HCT116 (cell line): ENCODE measurements around the gene ARHGAP27. TPM values are rescaled to one million over a fixed set of nuclear protein-coding genes. Genes with fewer than 3 reads are reported as not detected.

Source experiments
- ATAC-seq: fragments of 200-7000 bp; cut with Tn5 transposase; 2 replicates; pipeline ENCODE4 v1.9.1; 2020; ENCODE audit warnings: mild to moderate bottlenecking, moderate library complexity
- BruUV-seq: library from RNA; stranded (reverse); fragments of 400-500 nt; replicated peaks from 2 replicates; lab custom pipeline; 2021; lab: Mats Ljungman, UMichigan
- CTCF ChIA-PET: fragments of 300-600 bp; sonication (Branson Sonifier 250); formaldehyde crosslinking; loops from one replicate; lab custom pipeline; 2021; ENCODE audit warnings: antibody characterized with exemption; lab: Charles Lee
- POLR2A ChIA-PET: fragments of 300-600, 350-600 bp; sonication (Branson Sonifier 250); formaldehyde crosslinking; loops from one replicate; lab custom pipeline; 2021; ENCODE audit warnings: antibody characterized with exemption; lab: Charles Lee
- RAD21 ChIA-PET, 2 experiments: fragments of 300-600 bp; sonication (Branson Sonifier 250); formaldehyde crosslinking; loops; one replicate each; lab custom pipeline; 2023; ENCODE audit warnings: low total read pairs in 2 of 2; ENCODE audit not compliant: uncharacterized antibody in 2 of 2, unreplicated experiment in 2 of 2, low non-redundant PET in 1 of 2; lab: Charles Lee
- DNase-seq: peaks from one replicate; pipeline ENCODE4 v3.0.0-alpha.2; 2010; ENCODE audit warnings: low read depth, low spot score
- H2AFZ ChIP-seq: fragments of 200-600 bp; shearing (Covaris generic), sonication (generic); 2 replicates; pipeline ENCODE4 v1.6.1; 2017; ENCODE audit warnings: low read depth, mixed run types, mixed read lengths, antibody characterized with exemption, low read length; ENCODE audit not compliant: poor library complexity, severe bottlenecking
- H3K27ac ChIP-seq: 2 replicates; pipeline ENCODE4 v1.5.1; 2012; ENCODE audit warnings: low read depth, low read length
- H3K27me3 ChIP-seq: fragments of 200-600 bp; sonication (generic); 2 replicates; pipeline ENCODE4 v1.6.1; 2016; ENCODE audit warnings: mixed run types, low read length, mixed read lengths; ENCODE audit not compliant: insufficient read depth
- H3K36me3 ChIP-seq, 2 experiments: fragments of 200-500 bp in 1 of 2; fragments of 200-600 bp in 1 of 2; sonication (Bioruptor generic) in 1 of 2; sonication (generic) in 1 of 2; 2 replicates each; pipeline versions ENCODE4 v1.5.1 to v1.6.1; 2014 to 2016; ENCODE audit warnings: low read length in 2 of 2, inconsistent platforms in 1 of 2, mixed read lengths in 1 of 2, mixed run types in 1 of 2; ENCODE audit not compliant: insufficient read depth in 2 of 2, control insufficient read depth in 1 of 2
- H3K4me1 ChIP-seq, 2 experiments: fragments of 200-600 bp in 1 of 2; sonication (generic) in 1 of 2; 2 replicates each; pipeline versions ENCODE4 v1.5.1 to v1.6.1; 2012 to 2017; ENCODE audit warnings: low read length in 2 of 2, inconsistent platforms in 1 of 2, mild to moderate bottlenecking in 1 of 2, mixed read lengths in 1 of 2, mixed run types in 1 of 2, moderate library complexity in 1 of 2; ENCODE audit not compliant: insufficient read depth in 2 of 2, control insufficient read depth in 1 of 2
- H3K4me2 ChIP-seq: fragments of 200-600 bp; sonication (generic); 2 replicates; pipeline ENCODE4 v1.6.1; 2017; ENCODE audit warnings: mixed run types, low read length, mixed read lengths
- H3K4me3 ChIP-seq, 2 experiments: fragments of 200-600 bp in 1 of 2; sonication (generic) in 1 of 2; replicated peaks in 1 of 2; 2 replicates each; pipeline ENCODE4 v1.5.1; 2011 to 2016; ENCODE audit warnings: low read length in 2 of 2, control low read depth in 1 of 2, low read depth in 1 of 2, mild to moderate bottlenecking in 1 of 2, mixed read lengths in 1 of 2, mixed run types in 1 of 2
- H3K79me2 ChIP-seq: fragments of 200-600 bp; sonication (generic); 2 replicates; pipeline ENCODE4 v1.6.1; 2017; ENCODE audit warnings: mild to moderate bottlenecking, mixed run types, low read length, moderate library complexity, mixed read lengths; ENCODE audit not compliant: insufficient read depth
- H3K9ac ChIP-seq: fragments of 200-600 bp; sonication (generic); 2 replicates; pipeline ENCODE4 v1.6.1; 2016; ENCODE audit warnings: low read length, mixed read lengths
- H3K9me2 ChIP-seq: fragments of 200-600 bp; sonication (generic), shearing (Covaris generic); 2 replicates; pipeline ENCODE4 v1.6.1; 2017; ENCODE audit warnings: mixed run types, mild to moderate bottlenecking, moderate library complexity; ENCODE audit not compliant: insufficient read depth
- H3K9me3 ChIP-seq, 2 experiments: fragments of 200-500 bp in 1 of 2; fragments of 200-600 bp in 1 of 2; sonication (Bioruptor generic) in 1 of 2; sonication (generic) in 1 of 2; 2 replicates each; pipeline ENCODE4 v1.6.1; 2014 to 2017; ENCODE audit warnings: low read length in 2 of 2, mixed read lengths in 2 of 2, inconsistent platforms in 1 of 2, low read depth in 1 of 2, mild to moderate bottlenecking in 1 of 2, mixed run types in 1 of 2, moderate library complexity in 1 of 2; ENCODE audit not compliant: control insufficient read depth in 1 of 2, insufficient read depth in 1 of 2
- H4K20me1 ChIP-seq: fragments of 200-600 bp; sonication (generic), shearing (Covaris generic); 2 replicates; pipeline ENCODE4 v1.6.1; 2017; ENCODE audit warnings: mixed run types, mild to moderate bottlenecking, moderate library complexity; ENCODE audit not compliant: insufficient read depth
- ATF3 ChIP-seq: IDR thresholded peaks from 2 replicates; pipeline ENCODE4 v1.6.1; 2012
- CBX3 ChIP-seq: IDR thresholded peaks from 2 replicates; pipeline ENCODE4 v1.6.1; 2012; ENCODE audit warnings: low read depth
- FOSL1 ChIP-seq: IDR thresholded peaks from 2 replicates; pipeline ENCODE4 v1.6.1; 2012; ENCODE audit warnings: low read depth
- MAX ChIP-seq: IDR thresholded peaks from 2 replicates; pipeline ENCODE4 v1.6.1; 2012
- SP1 ChIP-seq: IDR thresholded peaks from 2 replicates; pipeline ENCODE4 v1.6.1; 2012; ENCODE audit warnings: low read depth
- YY1 ChIP-seq: IDR thresholded peaks from 2 replicates; pipeline ENCODE4 v1.6.1; 2011; ENCODE audit warnings: low read length, low read depth, moderate library complexity, mild to moderate bottlenecking; ENCODE audit not compliant: insufficient replicate concordance; ENCODE audit errors: extremely low read depth
- intact Hi-C: fragments of 100-400 bp; cut with micrococcal nuclease; formaldehyde crosslinking; loops from 2 replicates; pipeline ENCODE4 v1.10.0; 2022
- total RNA-seq: library from RNA; stranded (reverse); gene quantifications from one replicate; pipeline ENCODE4 v1.2.1, GENCODE V29; 2021; ENCODE audit not compliant: unreplicated experiment

Gene ARHGAP27
- total RNA-seq, 1 experiment from 2014 or later: 46.7 TPM

GRCh38 chr17:45351831-45352230, 80.8 kb downstream of the ARHGAP27 start:
- POLR2A ChIA-PET: no interaction called here
- no peak for TF ChIP-seq SP1
- no peak for TF ChIP-seq MAX
- no peak for TF ChIP-seq YY1
- TF ChIP-seq FOSL1: no peak
- no peak for TF ChIP-seq CBX3

GRCh38 chr17:45347444-45347843, 85.2 kb downstream of the ARHGAP27 start:
- H3K27ac ChIP-seq: no peak overlapping the region
- no peaks in the 10 kb centered on the region for H3K9me2 ChIP-seq
- TF ChIP-seq YY1 (no peak), ATF3 (no peak)
- BruUV-seq: no TSS peak
- ATAC-seq: no peak
- no peak overlapping the region for H3K4me2 ChIP-seq
- intact Hi-C loops: no loop called here
- no peak overlapping the region for H2AFZ ChIP-seq
- CTCF ChIA-PET: no interaction called here
- H3K9me3 ChIP-seq: no peaks in the 10 kb centered on the region
- H3K4me3 ChIP-seq: no peak overlapping the region
- no peaks in the 10 kb centered on the region for H3K36me3 ChIP-seq
- no peak overlapping the region for H3K9ac ChIP-seq
- H3K79me2 ChIP-seq: no peaks in the 10 kb centered on the region
- RAD21 ChIA-PET: no interaction called here
- no peaks in the 10 kb centered on the region for H3K27me3 ChIP-seq
- POLR2A ChIA-PET: no interaction called here
- no peak for DNase-seq
- H3K4me1 ChIP-seq: peaks cover 2 to 3% of the 10 kb centered on the region in 2 experiments; a peak in 3 of 4 replicates
- no peaks in the 10 kb centered on the region for H4K20me1 ChIP-seq

More at GRCh38 chr17:45351831-45352230, 80.8 kb downstream of the ARHGAP27 start:
- no peaks in the 10 kb centered on the region for H3K79me2 ChIP-seq
- H3K36me3 ChIP-seq: no peaks in the 10 kb centered on the region
- ChIA-PET RAD21 (no interaction called here), CTCF (no interaction called here)
- no peak overlapping the region for H3K27ac ChIP-seq
- H3K4me3 ChIP-seq: no peak overlapping the region
- ATAC-seq: no peak
- H3K9me2 ChIP-seq: no peaks in the 10 kb centered on the region
- no peak for DNase-seq
- peaks cover 0 to 14% of the 10 kb centered on the region in 2 experiments; a peak in 2 of 4 replicates for H3K4me1 ChIP-seq
- no peak overlapping the region for H3K9ac ChIP-seq
- H4K20me1 ChIP-seq: no peaks in the 10 kb centered on the region
- no TSS peak for BruUV-seq
- intact Hi-C loops: no loop called here
- no peak overlapping the region for H3K4me2 ChIP-seq
- H3K9me3 ChIP-seq: no peaks in the 10 kb centered on the region
- H2AFZ ChIP-seq: peak overlapping the region; percentile 40
- no peaks in the 10 kb centered on the region for H3K27me3 ChIP-seq
